HepG2 (cell line): ENCODE results near the gene HTR1D. TPM values are rescaled to one million over a fixed set of nuclear protein-coding genes. Genes with fewer than 3 reads are reported as not detected.

ENCODE experiments used
- AHR ChIP-seq: IDR thresholded peaks from 2 replicates; pipeline ENCODE4 v1.6.1; 2018; ENCODE audit warnings: missing genetic modification reagents, missing compliant biosample characterization
- ATF1 ChIP-seq: IDR thresholded peaks from 2 replicates; pipeline ENCODE4 v1.6.1; 2016; ENCODE audit warnings: mild to moderate bottlenecking, control low read depth
- ATF5 ChIP-seq: sonication (generic); formaldehyde crosslinking; IDR thresholded peaks from 2 replicates; pipeline ENCODE4 v1.4.0; 2020; ENCODE audit warnings: mild to moderate bottlenecking, low read depth, missing genetic modification reagents
- ATM ChIP-seq: fragments of 450-650 bp; IDR thresholded peaks from 2 replicates; pipeline ENCODE4 v1.7.1; 2017; ENCODE audit warnings: mild to moderate bottlenecking, borderline replicate concordance
- BORCS8-MEF2B ChIP-seq: sonication (generic); formaldehyde crosslinking; IDR thresholded peaks from 2 replicates; pipeline ENCODE4 v1.8.0; 2022; ENCODE audit warnings: mild to moderate bottlenecking, missing genetic modification reagents
- CREBL2 ChIP-seq: sonication (generic); formaldehyde crosslinking; IDR thresholded peaks from 2 replicates; pipeline ENCODE4 v1.8.1; 2023; ENCODE audit warnings: missing genetic modification reagents, mild to moderate bottlenecking, borderline replicate concordance
- CSRNP1 ChIP-seq: sonication (generic); formaldehyde crosslinking; IDR thresholded peaks from 2 replicates; pipeline ENCODE4 v1.8.1; 2023; ENCODE audit warnings: mild to moderate bottlenecking, missing genetic modification reagents
- DNMT1 ChIP-seq: sonication (generic); formaldehyde crosslinking; IDR thresholded peaks from 2 replicates; pipeline ENCODE4 v1.5.1; 2020; ENCODE audit warnings: mild to moderate bottlenecking, missing genetic modification reagents
- FLYWCH1 ChIP-seq: sonication (generic); formaldehyde crosslinking; IDR thresholded peaks from 2 replicates; pipeline ENCODE4 v1.8.1; 2023; ENCODE audit warnings: mild to moderate bottlenecking, missing genetic modification reagents
- KLF9 ChIP-seq: IDR thresholded peaks from 2 replicates; pipeline ENCODE4 v1.6.1; 2016; ENCODE audit warnings: low read depth
- MBNL3 ChIP-seq: fragments of 250-450 bp; sonication (Bioruptor Pico); conservative IDR thresholded peaks from 2 replicates; pipeline ENCODE4 v1.8.0; 2022; ENCODE audit warnings: mild to moderate bottlenecking, inconsistent platforms
- MIER2 ChIP-seq: IDR thresholded peaks from 2 replicates; pipeline ENCODE4 v1.6.1; 2016; ENCODE audit warnings: missing biosample characterization, missing genetic modification reagents
- NFYC ChIP-seq: IDR thresholded peaks from 2 replicates; pipeline ENCODE4 v1.6.1; 2016; ENCODE audit warnings: missing genetic modification reagents, missing compliant biosample characterization
- NR2F6 ChIP-seq, 2 experiments: IDR thresholded peaks; 2 replicates each; pipeline ENCODE4 v1.6.1; 2016; ENCODE audit warnings: antibody characterized with exemption in 1 of 2, mild to moderate bottlenecking in 1 of 2
- PAF1 ChIP-seq: IDR thresholded peaks from 2 replicates; pipeline ENCODE4 v1.6.1; 2016; ENCODE audit warnings: missing genetic modification reagents, missing compliant biosample characterization
- PHF8 ChIP-seq: sonication (generic); formaldehyde crosslinking; IDR thresholded peaks from 2 replicates; pipeline ENCODE4 v1.5.0; 2020; ENCODE audit warnings: missing genetic modification reagents
- PLSCR1 ChIP-seq: sonication (generic); formaldehyde crosslinking; IDR thresholded peaks from 2 replicates; pipeline ENCODE4 v1.5.0; 2020; ENCODE audit warnings: missing genetic modification reagents, mild to moderate bottlenecking, borderline replicate concordance
- REXO4 ChIP-seq: sonication (generic); formaldehyde crosslinking; IDR thresholded peaks from 2 replicates; pipeline ENCODE4 v1.8.0; 2022; ENCODE audit warnings: missing genetic modification reagents, mild to moderate bottlenecking, borderline replicate concordance
- SCMH1 ChIP-seq: sonication (generic); formaldehyde crosslinking; IDR thresholded peaks from 2 replicates; pipeline ENCODE4 v1.9.0; 2021; ENCODE audit warnings: missing genetic modification reagents, mild to moderate bottlenecking, borderline replicate concordance
- SIN3B ChIP-seq: fragments of 150-350 bp; IDR thresholded peaks from 2 replicates; pipeline ENCODE4 v1.6.1; 2014; ENCODE audit warnings: low read length
- SUZ12 ChIP-seq: fragments of 150-350 bp; IDR thresholded peaks from 2 replicates; pipeline ENCODE4 v1.6.1; 2014; ENCODE audit warnings: low read depth, low read length
- TGIF2 ChIP-seq: IDR thresholded peaks from 2 replicates; pipeline ENCODE4 v1.6.1; 2016; ENCODE audit warnings: control low read depth, missing compliant biosample characterization
- ZBTB26 ChIP-seq: IDR thresholded peaks from 2 replicates; pipeline ENCODE4 v1.6.1; 2016; ENCODE audit warnings: missing compliant biosample characterization, missing genetic modification reagents, borderline replicate concordance
- ZFP90 ChIP-seq: sonication (generic); formaldehyde crosslinking; IDR thresholded peaks from 2 replicates; pipeline ENCODE4 v1.8.0; 2022; ENCODE audit warnings: missing genetic modification reagents, mild to moderate bottlenecking, inconsistent platforms, borderline replicate concordance
- ZFYVE20 ChIP-seq: sonication (generic); formaldehyde crosslinking; IDR thresholded peaks from 2 replicates; pipeline ENCODE4 v1.8.0; 2023; ENCODE audit warnings: low read depth, mild to moderate bottlenecking, moderate library complexity, missing genetic modification reagents, borderline replicate concordance
- ZNF121 ChIP-seq: sonication (generic); formaldehyde crosslinking; IDR thresholded peaks from 2 replicates; pipeline ENCODE4 v1.5.0; 2020; ENCODE audit warnings: mild to moderate bottlenecking, missing genetic modification reagents
- ZNF510 ChIP-seq: sonication (generic); formaldehyde crosslinking; IDR thresholded peaks from 2 replicates; pipeline ENCODE4 v1.4.0; 2020; ENCODE audit warnings: low read depth, mild to moderate bottlenecking, missing genetic modification reagents
- ZNF530 ChIP-seq: sonication (generic); formaldehyde crosslinking; IDR thresholded peaks from 2 replicates; pipeline ENCODE4 v1.5.0; 2020; ENCODE audit warnings: low read depth, mild to moderate bottlenecking, missing genetic modification reagents
- polyA plus RNA-seq, 8 experiments: library from polyadenylated mRNA; depleted of rRNA in 3 of 8; stranded (reverse) in 7 of 8; unstranded in 1 of 8; fragments of >200 nt; fragmentation: Illumina TruSeq in 4 of 8; extraction: Trizol in 4 of 8; gene quantifications; 2 replicates each; pipeline versions ENCODE4 v1.2.1 to v1.2.3, GENCODE V29; 2011 to 2016; ENCODE audit warnings: low read depth in 4 of 8, missing spikeins in 1 of 8, mixed read lengths in 1 of 8; ENCODE audit not compliant: insufficient read depth in 1 of 8
- total RNA-seq, 5 experiments: library from RNA; depleted of rRNA; stranded (reverse); fragments of >200 nt; fragmentation: Illumina TruSeq; extraction: Trizol; gene quantifications; 2 replicates each; pipeline ENCODE4 v1.2.3, GENCODE V29; 2016; ENCODE audit warnings: low read depth in 1 of 5

HTR1D gene
- total and polyA plus RNA-seq, 2 of the 13 experiments (the other 11 are each of a cell fraction or from before 2014, with no cell fraction given) = 0.04 to 0.07 TPM

GRCh38 chr1:23187637-23188036, 29.7 kb downstream of the HTR1D start (continued):
- no peak for TF ChIP-seq ATF5 (CRISPR knock-in tag)
- no peak for TF ChIP-seq REXO4
- peak; percentile 84 for TF ChIP-seq NR2F6 (IDR thresholded peaks at IDR 0.05)
- TF ChIP-seq NR2F6 (CRISPR knock-in tag; IDR thresholded peaks at IDR 0.05) = peak; percentile 85
- TF ChIP-seq ATM = no peak
- TF ChIP-seq TGIF2 = no peak
- TF ChIP-seq ZNF530 (CRISPR knock-in tag) = no peak
- TF ChIP-seq SIN3B = no peak
- TF ChIP-seq PHF8 (CRISPR knock-in tag) = peak; percentile 34; the same call in 1 of the 2 replicates
- no peak for TF ChIP-seq ZNF510 (CRISPR knock-in tag)
- no peak for TF ChIP-seq MBNL3 (CRISPR knock-in tag)
- peak; percentile 86 for TF ChIP-seq BORCS8-MEF2B (CRISPR knock-in tag)
- peak; percentile 19; the same call in 1 of the 2 replicates for TF ChIP-seq ZNF121 (CRISPR knock-in tag)
- no peak for TF ChIP-seq FLYWCH1 (CRISPR knock-in tag)
- TF ChIP-seq CREBL2 = no peak
- TF ChIP-seq SUZ12 = no peak
- peak; percentile 67; the same call in 1 of the 2 replicates for TF ChIP-seq MIER2
- TF ChIP-seq PAF1 (CRISPR knock-in tag) = no peak
- no peak for TF ChIP-seq KLF9
- TF ChIP-seq CSRNP1 (CRISPR knock-in tag) = 0 out of 2 replicates have a peak, but pooled peaks have one; percentile 63
- 0 out of 2 replicates have a peak, but pooled peaks have one; percentile 36 for TF ChIP-seq NFYC (CRISPR knock-in tag)
- no peak for TF ChIP-seq PLSCR1 (CRISPR knock-in tag)
- no peak for TF ChIP-seq ZFP90 (CRISPR knock-in tag)
- no peak for TF ChIP-seq SCMH1
- TF ChIP-seq AHR (CRISPR knock-in tag) = no peak
- no peak for TF ChIP-seq ATF1 (CRISPR knock-in tag)
- no peak for TF ChIP-seq ZFYVE20 (CRISPR knock-in tag)
- TF ChIP-seq ZBTB26 (CRISPR knock-in tag) = no peak
- TF ChIP-seq DNMT1 (CRISPR knock-in tag) = no peak
